GM23338 (cell line): ENCODE results near the gene ROGDI. TPM values are rescaled to one million over a fixed set of nuclear protein-coding genes. Genes with fewer than 3 reads are reported as not detected.

Experiments
- ATAC-seq: fragments of 200-7000 bp; cut with Tn5 transposase; 3 replicates; pipeline ENCODE4 v1.9.1; 2020
- DNase-seq: peaks from one replicate; pipeline ENCODE4 v3.0.0-alpha.2; 2015; ENCODE audit warnings: low spot score
- H2AFZ ChIP-seq: fragments of 200-600 bp; sonication (generic); 2 replicates; pipeline ENCODE4 v1.8.0; 2016; ENCODE audit warnings: antibody characterized with exemption, mild to moderate bottlenecking, moderate library complexity
- H3F3A ChIP-seq: fragments of 200-600 bp; sonication (generic); replicated peaks from 2 replicates; pipeline ENCODE4 v1.8.0; 2017; ENCODE audit warnings: antibody characterized with exemption, mixed run types, low read depth
- H3K27ac ChIP-seq: fragments of 200-600 bp; sonication (generic); 2 replicates; pipeline ENCODE4 v1.6.1; 2016; ENCODE audit warnings: low read depth
- H3K27me3 ChIP-seq: fragments of 200-600 bp; sonication (generic); 2 replicates; pipeline ENCODE4 v1.8.0; 2016; ENCODE audit warnings: mild to moderate bottlenecking, mixed run types, moderate library complexity; ENCODE audit not compliant: insufficient read depth
- H3K36me3 ChIP-seq: fragments of 200-600 bp; sonication (generic); 2 replicates; pipeline ENCODE4 v1.8.0; 2016; ENCODE audit warnings: mild to moderate bottlenecking; ENCODE audit not compliant: insufficient read depth
- H3K4me1 ChIP-seq: fragments of 200-600 bp; sonication (generic); 2 replicates; pipeline ENCODE4 v1.8.0; 2016; ENCODE audit warnings: mild to moderate bottlenecking, moderate library complexity; ENCODE audit not compliant: insufficient read depth
- H3K4me2 ChIP-seq: fragments of 200-600 bp; sonication (generic); 2 replicates; pipeline ENCODE4 v1.7.1; 2017; ENCODE audit warnings: mixed run types
- H3K4me3 ChIP-seq: fragments of 200-600 bp; sonication (generic); 2 replicates; pipeline ENCODE4 v1.6.1; 2016; ENCODE audit warnings: mixed run types
- H3K79me2 ChIP-seq: fragments of 200-600 bp; sonication (generic); replicated peaks from 2 replicates; pipeline ENCODE4 v1.8.0; 2017; ENCODE audit warnings: mild to moderate bottlenecking; ENCODE audit not compliant: insufficient read depth
- H3K9me2 ChIP-seq: fragments of 200-600 bp; sonication (generic); 2 replicates; pipeline ENCODE4 v1.8.0; 2017; ENCODE audit not compliant: insufficient read depth
- H4K20me1 ChIP-seq: fragments of 200-600 bp; sonication (generic); replicated peaks from 2 replicates; pipeline ENCODE4 v1.8.0; 2017; ENCODE audit warnings: mild to moderate bottlenecking; ENCODE audit not compliant: insufficient read depth
- H3K27ac Mint-ChIP-seq: 2 replicates; pipeline ENCODE4 v1.8.0; 2020; ENCODE audit warnings: inconsistent platforms, mild to moderate bottlenecking, moderate library complexity, mixed read lengths
- H3K27me3 Mint-ChIP-seq: 3 replicates; pipeline ENCODE4 v1.8.0; 2022; ENCODE audit warnings: low read depth, mild to moderate bottlenecking, moderate library complexity, mixed read lengths, inconsistent platforms; ENCODE audit not compliant: insufficient read depth, poor library complexity
- H3K36me3 Mint-ChIP-seq: 3 replicates; pipeline ENCODE4 v1.8.0; 2021; ENCODE audit warnings: low read depth, mild to moderate bottlenecking, inconsistent platforms, moderate library complexity, mixed read lengths
- H3K4me1 Mint-ChIP-seq: 3 replicates; pipeline ENCODE4 v1.8.0; 2020; ENCODE audit warnings: mild to moderate bottlenecking, inconsistent platforms, mixed read lengths
- H3K4me3 Mint-ChIP-seq: 3 replicates; pipeline ENCODE4 v1.8.0; 2021; ENCODE audit warnings: moderate library complexity, mild to moderate bottlenecking, inconsistent platforms, mixed read lengths
- H3K9me3 Mint-ChIP-seq: 3 replicates; pipeline ENCODE4 v1.8.0; 2020; ENCODE audit warnings: moderate library complexity, mild to moderate bottlenecking, inconsistent platforms, mixed read lengths
- CREB1 ChIP-seq: fragments of 250-450 bp; sonication (Bioruptor Pico); IDR thresholded peaks from 2 replicates; pipeline ENCODE4 v1.5.0; 2020; ENCODE audit warnings: low read depth, mild to moderate bottlenecking, moderate library complexity
- EZH2 ChIP-seq: fragments of 200-600 bp; sonication (generic); IDR thresholded peaks from one replicate; pipeline ENCODE4 v1.8.0; 2017; ENCODE audit warnings: antibody characterized with exemption, mild to moderate bottlenecking, low read depth; ENCODE audit not compliant: unreplicated experiment
- EZH2phosphoT487 ChIP-seq: fragments of 200-600 bp; sonication (generic); IDR thresholded peaks from one replicate; pipeline ENCODE4 v1.8.1; 2018; ENCODE audit warnings: antibody characterized with exemption; ENCODE audit not compliant: unreplicated experiment
- JUNB ChIP-seq: IDR thresholded peaks from one replicate; pipeline ENCODE4 v1.6.1; 2016; ENCODE audit warnings: antibody characterized with exemption; ENCODE audit not compliant: unreplicated experiment
- POLR2AphosphoS5 ChIP-seq: IDR thresholded peaks from 2 replicates; pipeline ENCODE4 v1.6.1; 2016; ENCODE audit warnings: antibody characterized with exemption, low read depth
- STAT1 ChIP-seq: IDR thresholded peaks from one replicate; pipeline ENCODE4 v1.6.1; 2016; ENCODE audit warnings: antibody characterized with exemption; ENCODE audit not compliant: unreplicated experiment
- ZNF114 ChIP-seq: fragments of 250-450 bp; sonication (Bioruptor Pico); IDR thresholded peaks from 2 replicates; pipeline ENCODE4 v1.5.0; 2020; ENCODE audit warnings: mild to moderate bottlenecking, moderate library complexity
- ZNF331 ChIP-seq: fragments of 250-450 bp; sonication (Bioruptor Pico); IDR thresholded peaks from 2 replicates; pipeline ENCODE4 v1.5.0; 2020; ENCODE audit warnings: low read depth, mild to moderate bottlenecking, moderate library complexity
- polyA plus RNA-seq: library from polyadenylated mRNA; unstranded; fragments of >200 nt; fragmentation: Nextera tagmentation; extraction: Ambion mirVana; gene quantifications from 2 replicates; pipeline ENCODE4 v1.2.1, GENCODE V29; 2016
- total RNA-seq: library from RNA; depleted of rRNA; stranded (reverse); fragments of >200 nt; shearing (Covaris generic); gene quantifications from 2 replicates; pipeline ENCODE4 v1.2.3, GENCODE V29; 2014
- TF ChIP-seq, protein P1 (sequence below): IDR thresholded peaks from one replicate; pipeline ENCODE4 v1.6.1; 2018; ENCODE audit warnings: antibody characterized with exemption; ENCODE audit not compliant: unreplicated experiment
- TF ChIP-seq, protein P2 (sequence below): IDR thresholded peaks from 2 replicates; pipeline ENCODE4 v1.6.1; 2016; ENCODE audit warnings: antibody characterized with exemption
- TF ChIP-seq, protein P3 (sequence below), 2 experiments: fragments of 200-600 bp in 1 of 2; sonication (generic) in 1 of 2; conservative IDR thresholded peaks; 2 replicates each; pipeline versions ENCODE4 v1.5.1 to v1.6.1; 2016 to 2017; ENCODE audit warnings: antibody characterized with exemption in 2 of 2, low read depth in 2 of 2, mild to moderate bottlenecking in 2 of 2, moderate library complexity in 1 of 2

ROGDI gene
- total and polyA plus RNA-seq, 2 experiments from 2014 or later, result 30.3 to 38.8 TPM

DNA sequence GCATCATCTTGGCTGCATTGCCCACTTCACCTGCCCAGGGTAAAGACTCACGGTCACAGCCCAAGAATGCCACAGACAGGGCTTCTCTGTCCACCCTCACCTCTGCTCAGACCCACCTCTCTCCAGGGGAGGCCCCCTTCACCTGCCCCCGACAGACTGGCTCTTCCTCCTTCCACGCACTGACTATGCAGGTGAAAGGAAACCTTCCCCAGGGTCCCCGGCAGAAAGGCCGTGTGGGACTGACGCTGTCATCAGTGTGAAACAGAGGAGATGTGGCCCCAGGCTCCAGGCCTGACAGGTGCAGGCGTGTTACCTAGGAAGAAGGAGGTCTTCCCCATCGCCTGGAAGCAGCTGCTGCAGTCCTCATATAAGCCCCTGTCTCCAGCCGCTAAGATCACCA is 9.3 kb upstream of the ROGDI start (continued):
- TF ChIP-seq CREB1, result no peak

DNA sequence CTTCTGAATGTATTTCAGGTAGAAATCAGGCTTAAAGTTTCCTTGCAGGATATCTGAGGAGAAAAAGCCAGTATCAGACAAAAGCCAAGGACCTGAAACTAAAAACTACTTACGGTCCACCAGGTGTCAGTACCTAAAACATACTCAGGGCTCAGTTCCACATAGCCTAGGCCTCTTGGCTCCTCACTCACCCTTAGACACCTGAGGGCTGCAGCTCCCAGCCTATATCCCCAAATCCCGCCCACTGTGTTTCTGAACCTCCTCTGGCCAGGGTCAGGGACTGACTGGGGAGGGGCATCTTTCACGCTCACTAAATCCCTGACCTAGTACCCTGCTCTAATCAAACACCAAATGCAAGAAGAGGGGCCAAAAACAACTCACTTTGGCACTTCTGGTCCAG is 8.8 kb upstream of the ROGDI start:
- H3K9me3 Mint-ChIP-seq, result no peaks in the 10 kb centered on the region
- Histone ChIP-seq H3K9me2 (no peaks in the 10 kb centered on the region), H3K27ac (no peak overlapping the region), H3K36me3 (peaks cover 25% of the 10 kb centered on the region), H3K27me3 (no peaks in the 10 kb centered on the region), H3K4me3 (no peak overlapping the region), H3K4me1 (no peaks in the 10 kb centered on the region), H3K79me2 (0 out of 2 replicates have a peak, but pooled peaks cover 3% of the 10 kb centered on the region), H4K20me1 (no peaks in the 10 kb centered on the region), H3K4me2 (no peak overlapping the region), H2AFZ (no peak overlapping the region), H3F3A (0 out of 2 replicates have a peak, but pooled peaks cover 9% of the 10 kb centered on the region)
- H3K27me3 Mint-ChIP-seq, result peaks cover 7% of the 10 kb centered on the region
- peaks cover 80% of the 10 kb centered on the region for H3K36me3 Mint-ChIP-seq
- no peak overlapping the region for H3K27ac Mint-ChIP-seq
- no peaks in the 10 kb centered on the region for H3K4me1 Mint-ChIP-seq
- DNase-seq (no peak), ATAC-seq (no peak; the same call in 2 of the 3 replicates)
- TF ChIP-seq POLR2AphosphoS5, result no peak
- TF ChIP-seq STAT1, result no peak
- no peak for TF ChIP-seq EZH2phosphoT487
- no peak for TF ChIP-seq JUNB
- no peak for TF ChIP-seq ZNF331 (CRISPR knock-in tag)
- H3K4me3 Mint-ChIP-seq, result no peak overlapping the region

DNA sequence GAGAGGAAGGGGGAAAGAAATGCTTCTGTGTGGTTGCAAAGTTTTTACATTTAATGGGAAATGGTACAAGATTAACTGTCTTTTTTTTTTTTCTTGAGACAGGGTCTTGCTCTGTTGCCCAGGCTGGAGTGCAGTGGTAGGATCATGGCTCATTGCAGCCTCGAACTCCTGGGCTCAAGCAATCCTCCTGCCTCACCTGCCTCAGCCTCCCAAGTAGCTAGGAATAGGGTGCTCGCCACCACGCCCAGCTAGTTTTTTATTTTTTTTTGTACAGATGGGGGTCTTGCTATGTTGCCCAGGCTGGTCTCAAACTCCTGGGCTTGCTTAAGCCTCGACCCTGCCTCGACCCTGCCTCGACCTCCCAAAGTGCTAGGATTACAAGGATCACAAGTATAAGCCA is 3.8 kb upstream of the ROGDI start:
- Histone ChIP-seq H3K27me3 (no peaks in the 10 kb centered on the region), H3K27ac (no peak overlapping the region), H3K4me2 (no peak overlapping the region), H3K4me3 (no peak overlapping the region), H3F3A (peaks cover 20% of the 10 kb centered on the region; the same call in 1 of the 2 replicates), H3K4me1 (peaks cover 21% of the 10 kb centered on the region; the same call in 1 of the 2 replicates), H2AFZ (no peak overlapping the region), H3K79me2 (0 out of 2 replicates have a peak, but pooled peaks cover 3% of the 10 kb centered on the region), H3K9me2 (no peaks in the 10 kb centered on the region), H4K20me1 (no peaks in the 10 kb centered on the region), H3K36me3 (peaks cover 16% of the 10 kb centered on the region)
- no peak overlapping the region for H3K4me3 Mint-ChIP-seq
- H3K4me1 Mint-ChIP-seq, result peaks cover 19% of the 10 kb centered on the region
- DNase-seq (no peak), ATAC-seq (no peak)
- peaks cover 10% of the 10 kb centered on the region for H3K27me3 Mint-ChIP-seq
- peaks cover 45% of the 10 kb centered on the region for H3K36me3 Mint-ChIP-seq
- H3K27ac Mint-ChIP-seq, result no peak overlapping the region
- H3K9me3 Mint-ChIP-seq, result no peaks in the 10 kb centered on the region
- TF ChIP-seq, protein P1, sequence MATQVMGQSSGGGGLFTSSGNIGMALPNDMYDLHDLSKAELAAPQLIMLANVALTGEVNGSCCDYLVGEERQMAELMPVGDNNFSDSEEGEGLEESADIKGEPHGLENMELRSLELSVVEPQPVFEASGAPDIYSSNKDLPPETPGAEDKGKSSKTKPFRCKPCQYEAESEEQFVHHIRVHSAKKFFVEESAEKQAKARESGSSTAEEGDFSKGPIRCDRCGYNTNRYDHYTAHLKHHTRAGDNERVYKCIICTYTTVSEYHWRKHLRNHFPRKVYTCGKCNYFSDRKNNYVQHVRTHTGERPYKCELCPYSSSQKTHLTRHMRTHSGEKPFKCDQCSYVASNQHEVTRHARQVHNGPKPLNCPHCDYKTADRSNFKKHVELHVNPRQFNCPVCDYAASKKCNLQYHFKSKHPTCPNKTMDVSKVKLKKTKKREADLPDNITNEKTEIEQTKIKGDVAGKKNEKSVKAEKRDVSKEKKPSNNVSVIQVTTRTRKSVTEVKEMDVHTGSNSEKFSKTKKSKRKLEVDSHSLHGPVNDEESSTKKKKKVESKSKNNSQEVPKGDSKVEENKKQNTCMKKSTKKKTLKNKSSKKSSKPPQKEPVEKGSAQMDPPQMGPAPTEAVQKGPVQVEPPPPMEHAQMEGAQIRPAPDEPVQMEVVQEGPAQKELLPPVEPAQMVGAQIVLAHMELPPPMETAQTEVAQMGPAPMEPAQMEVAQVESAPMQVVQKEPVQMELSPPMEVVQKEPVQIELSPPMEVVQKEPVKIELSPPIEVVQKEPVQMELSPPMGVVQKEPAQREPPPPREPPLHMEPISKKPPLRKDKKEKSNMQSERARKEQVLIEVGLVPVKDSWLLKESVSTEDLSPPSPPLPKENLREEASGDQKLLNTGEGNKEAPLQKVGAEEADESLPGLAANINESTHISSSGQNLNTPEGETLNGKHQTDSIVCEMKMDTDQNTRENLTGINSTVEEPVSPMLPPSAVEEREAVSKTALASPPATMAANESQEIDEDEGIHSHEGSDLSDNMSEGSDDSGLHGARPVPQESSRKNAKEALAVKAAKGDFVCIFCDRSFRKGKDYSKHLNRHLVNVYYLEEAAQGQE, result no peak
- TF ChIP-seq, protein P2, sequence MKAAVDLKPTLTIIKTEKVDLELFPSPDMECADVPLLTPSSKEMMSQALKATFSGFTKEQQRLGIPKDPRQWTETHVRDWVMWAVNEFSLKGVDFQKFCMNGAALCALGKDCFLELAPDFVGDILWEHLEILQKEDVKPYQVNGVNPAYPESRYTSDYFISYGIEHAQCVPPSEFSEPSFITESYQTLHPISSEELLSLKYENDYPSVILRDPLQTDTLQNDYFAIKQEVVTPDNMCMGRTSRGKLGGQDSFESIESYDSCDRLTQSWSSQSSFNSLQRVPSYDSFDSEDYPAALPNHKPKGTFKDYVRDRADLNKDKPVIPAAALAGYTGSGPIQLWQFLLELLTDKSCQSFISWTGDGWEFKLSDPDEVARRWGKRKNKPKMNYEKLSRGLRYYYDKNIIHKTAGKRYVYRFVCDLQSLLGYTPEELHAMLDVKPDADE, result no peak
- TF ChIP-seq POLR2AphosphoS5 (no peak), EZH2 (no peak), JUNB (no peak), ZNF114 (no peak)
- TF ChIP-seq, protein P3, sequence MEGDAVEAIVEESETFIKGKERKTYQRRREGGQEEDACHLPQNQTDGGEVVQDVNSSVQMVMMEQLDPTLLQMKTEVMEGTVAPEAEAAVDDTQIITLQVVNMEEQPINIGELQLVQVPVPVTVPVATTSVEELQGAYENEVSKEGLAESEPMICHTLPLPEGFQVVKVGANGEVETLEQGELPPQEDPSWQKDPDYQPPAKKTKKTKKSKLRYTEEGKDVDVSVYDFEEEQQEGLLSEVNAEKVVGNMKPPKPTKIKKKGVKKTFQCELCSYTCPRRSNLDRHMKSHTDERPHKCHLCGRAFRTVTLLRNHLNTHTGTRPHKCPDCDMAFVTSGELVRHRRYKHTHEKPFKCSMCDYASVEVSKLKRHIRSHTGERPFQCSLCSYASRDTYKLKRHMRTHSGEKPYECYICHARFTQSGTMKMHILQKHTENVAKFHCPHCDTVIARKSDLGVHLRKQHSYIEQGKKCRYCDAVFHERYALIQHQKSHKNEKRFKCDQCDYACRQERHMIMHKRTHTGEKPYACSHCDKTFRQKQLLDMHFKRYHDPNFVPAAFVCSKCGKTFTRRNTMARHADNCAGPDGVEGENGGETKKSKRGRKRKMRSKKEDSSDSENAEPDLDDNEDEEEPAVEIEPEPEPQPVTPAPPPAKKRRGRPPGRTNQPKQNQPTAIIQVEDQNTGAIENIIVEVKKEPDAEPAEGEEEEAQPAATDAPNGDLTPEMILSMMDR (conservative IDR thresholded peaks at IDR 0.05; ENCODE audit: low read depth in 2 of 2), result no peak
